ENCODE data around the gene TRPM2. TPM values are rescaled to one million over a fixed set of nuclear protein-coding genes. Genes with fewer than 3 reads are reported as not detected.
"Not testable (repeated sequence)": the region's sequence is repeated elsewhere in the genome, so short reads cannot be mapped to it uniquely, and the experiment has no call there.

Gene TRPM2
- total RNA-seq, 1 donor from 2014 or later = 1.4 TPM

DNA sequence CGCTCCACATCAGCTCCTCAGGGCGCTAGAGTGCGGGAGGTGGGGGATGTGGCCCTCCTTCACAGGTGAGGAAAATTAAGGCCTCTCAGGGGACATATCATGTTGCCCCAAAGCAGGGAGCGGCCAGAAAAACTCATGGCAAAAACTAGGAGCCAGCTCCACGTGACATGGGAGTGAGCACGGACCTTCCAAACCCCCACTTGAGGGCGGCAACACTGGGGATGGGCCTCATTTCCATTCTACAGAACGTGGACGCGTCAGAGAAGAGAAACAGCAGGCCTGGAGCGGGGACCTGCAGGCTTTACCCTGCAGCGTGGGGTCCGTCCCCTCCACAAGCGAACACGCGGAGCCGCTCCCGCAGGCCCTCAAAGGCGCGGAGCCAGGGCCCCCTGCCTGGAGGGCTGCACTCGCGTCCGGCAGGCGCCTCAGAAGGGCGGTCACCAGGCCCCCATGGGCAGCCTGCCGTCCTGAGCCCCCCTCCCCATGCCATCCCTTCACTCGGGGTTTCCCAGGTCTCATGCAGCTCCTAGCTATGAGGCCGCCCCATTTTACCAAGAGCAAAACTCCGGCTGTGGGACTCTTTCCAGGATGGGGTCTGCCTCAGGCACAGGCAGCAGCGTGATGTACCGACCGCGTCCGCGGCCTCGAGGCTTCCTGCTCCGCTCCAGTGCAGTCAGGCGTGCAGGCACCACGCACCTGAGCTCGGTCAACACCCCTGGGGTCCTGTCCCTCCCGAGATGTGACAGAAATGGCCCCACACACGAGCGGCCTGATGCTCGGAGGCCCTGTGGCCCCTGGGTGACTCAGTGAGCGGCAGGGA, 19.7 kb upstream of the TRPM2 start:
- DNase-seq (ENCODE audit: low spot score) (no peak), ATAC-seq (no peak)

DNA sequence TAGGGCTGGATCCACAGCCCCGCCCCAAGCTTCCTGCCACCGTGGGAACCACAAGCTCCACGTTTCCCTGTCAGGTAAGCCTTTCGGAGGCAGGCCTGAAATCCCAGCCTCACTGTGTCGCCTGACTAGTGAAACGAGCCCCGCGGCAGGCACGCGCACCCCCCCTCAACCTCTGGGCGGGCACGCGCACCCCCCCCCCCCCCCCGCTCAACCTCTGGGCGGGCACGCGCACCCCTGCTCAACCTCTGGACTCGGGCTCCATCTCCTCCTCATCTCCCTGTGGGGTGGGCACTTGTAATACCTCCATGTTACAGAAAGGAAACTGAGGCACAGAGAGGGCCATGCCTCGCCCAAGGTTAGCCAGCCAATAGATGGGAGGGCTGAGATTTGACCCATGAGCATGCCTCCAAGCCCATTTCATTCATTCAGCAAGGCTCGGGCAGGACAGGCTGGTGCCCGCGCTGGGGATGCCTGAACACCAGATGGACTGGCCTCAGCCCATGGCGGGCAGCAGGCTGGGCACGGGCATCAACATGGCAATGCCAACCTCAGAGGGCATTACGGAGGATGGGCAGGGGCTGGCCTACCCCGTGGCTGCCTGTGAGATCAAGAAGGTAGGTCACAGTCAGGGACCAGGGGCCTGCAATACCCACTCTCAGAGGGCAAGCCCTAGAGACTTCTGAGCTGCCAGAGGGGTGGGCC, 18.9 kb upstream of the TRPM2 start:
- ATAC-seq (no peak), DNase-seq (ENCODE audit: low spot score) (no peak)

DNA sequence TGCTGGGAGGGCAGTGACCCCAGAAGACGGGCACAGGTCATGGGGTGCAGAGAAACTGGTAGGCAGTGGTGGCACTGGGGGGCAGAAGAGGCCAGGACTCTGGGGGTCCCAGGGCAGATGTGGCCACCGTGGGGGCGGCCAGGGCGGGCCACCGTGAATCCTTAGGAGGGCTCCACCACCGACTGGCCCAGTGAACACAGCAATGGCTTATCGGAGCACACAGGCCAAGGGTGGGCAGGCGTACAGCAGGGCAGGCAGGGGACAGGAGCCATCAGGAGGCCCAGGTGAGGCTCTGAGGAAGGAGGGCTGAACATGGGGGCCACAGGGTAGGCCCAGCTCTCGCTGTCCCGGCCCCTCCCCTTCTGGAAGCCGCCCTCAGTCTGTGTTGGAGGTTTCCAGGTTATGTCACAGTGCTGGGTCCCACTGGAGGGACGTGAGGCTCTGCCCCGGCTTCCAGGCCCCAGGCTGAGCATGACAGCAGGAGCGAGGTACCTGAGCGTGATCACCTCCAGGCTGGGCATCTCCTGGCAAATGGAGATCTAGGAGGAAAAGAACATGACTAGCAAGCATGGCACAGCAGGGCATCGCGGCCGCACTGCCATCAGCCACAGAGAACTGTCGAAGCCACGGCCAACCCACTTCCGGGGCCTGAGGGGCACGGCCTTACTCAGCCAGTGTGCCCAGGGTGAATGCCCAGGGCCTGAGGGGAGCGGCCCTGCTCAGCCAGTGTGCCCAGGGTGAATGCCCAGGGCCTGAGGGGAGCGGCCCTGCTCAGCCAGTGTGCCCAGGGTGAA, 18.0 kb upstream of the TRPM2 start:
- no peak for ATAC-seq
- no peak for DNase-seq (ENCODE audit: low spot score)

DNA sequence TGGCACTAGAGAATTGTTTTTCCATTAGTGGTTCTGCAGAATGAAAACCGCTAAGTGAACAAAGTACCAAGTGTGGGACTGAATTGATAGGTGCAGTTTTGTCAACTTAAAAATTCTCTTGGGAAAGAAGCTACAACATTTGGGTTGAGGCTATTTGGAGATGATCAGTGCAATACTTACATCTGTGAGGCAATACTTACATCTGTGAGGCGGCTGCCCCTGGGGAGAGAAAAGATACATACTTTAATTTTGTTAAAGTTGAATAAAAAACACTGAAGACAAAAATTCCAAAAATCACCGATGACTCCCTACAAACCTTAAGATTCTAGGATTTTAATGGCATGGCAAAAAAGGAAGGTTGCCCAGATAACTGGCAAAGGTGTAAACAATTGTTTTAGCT, 16.0 kb upstream of the TRPM2 start:
- no peak for DNase-seq (ENCODE audit: low spot score)
- ATAC-seq = no peak

DNA sequence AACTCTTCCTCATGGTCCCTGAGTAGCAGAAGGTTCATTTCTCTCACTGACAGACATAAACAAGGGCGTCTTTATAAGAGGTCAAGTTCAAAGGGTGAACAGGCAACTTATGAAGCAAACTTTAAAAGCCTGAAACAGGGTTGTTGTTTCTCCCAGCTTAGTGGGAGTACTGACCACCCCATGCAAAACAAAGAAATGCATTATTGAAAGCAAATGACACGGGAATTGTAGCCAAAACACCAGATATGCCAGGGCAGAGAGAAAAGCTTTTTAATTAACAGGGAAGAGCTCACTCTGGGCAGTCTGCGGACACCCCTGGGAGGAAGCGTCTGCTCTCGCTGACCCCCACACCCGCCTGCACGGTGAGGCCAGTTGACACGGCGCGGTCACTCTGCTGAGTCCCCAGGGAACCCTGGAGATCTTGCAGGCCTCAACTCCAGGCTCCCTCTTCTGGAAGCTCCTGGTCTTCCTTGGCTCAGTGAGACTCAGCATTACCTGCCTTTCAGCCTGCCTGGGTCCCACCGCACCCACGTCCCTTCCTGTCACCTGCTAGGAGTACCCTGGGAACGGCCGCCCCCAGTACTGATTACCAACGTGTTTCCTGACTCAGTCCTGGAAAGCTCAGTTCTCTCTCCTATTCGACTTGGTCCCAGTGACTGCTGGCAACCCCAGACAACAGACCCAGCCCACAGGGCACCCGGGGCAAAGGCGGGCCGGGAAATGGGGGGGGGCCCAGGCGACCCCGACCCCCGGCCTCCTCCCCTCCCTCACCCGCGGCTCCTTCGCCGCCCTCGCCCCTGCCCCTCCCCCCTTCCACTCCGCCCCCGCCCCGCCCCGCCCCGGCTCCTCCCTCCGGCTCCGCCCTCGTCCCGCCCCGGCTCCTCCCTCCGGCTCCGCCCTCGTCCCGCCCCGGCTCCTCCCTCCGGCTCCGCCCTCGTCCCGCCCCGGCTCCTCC, 15.2 kb upstream of the TRPM2 start:
- peak; percentile 53 for ATAC-seq
- peak; percentile 75 for DNase-seq (ENCODE audit: low spot score)

DNA sequence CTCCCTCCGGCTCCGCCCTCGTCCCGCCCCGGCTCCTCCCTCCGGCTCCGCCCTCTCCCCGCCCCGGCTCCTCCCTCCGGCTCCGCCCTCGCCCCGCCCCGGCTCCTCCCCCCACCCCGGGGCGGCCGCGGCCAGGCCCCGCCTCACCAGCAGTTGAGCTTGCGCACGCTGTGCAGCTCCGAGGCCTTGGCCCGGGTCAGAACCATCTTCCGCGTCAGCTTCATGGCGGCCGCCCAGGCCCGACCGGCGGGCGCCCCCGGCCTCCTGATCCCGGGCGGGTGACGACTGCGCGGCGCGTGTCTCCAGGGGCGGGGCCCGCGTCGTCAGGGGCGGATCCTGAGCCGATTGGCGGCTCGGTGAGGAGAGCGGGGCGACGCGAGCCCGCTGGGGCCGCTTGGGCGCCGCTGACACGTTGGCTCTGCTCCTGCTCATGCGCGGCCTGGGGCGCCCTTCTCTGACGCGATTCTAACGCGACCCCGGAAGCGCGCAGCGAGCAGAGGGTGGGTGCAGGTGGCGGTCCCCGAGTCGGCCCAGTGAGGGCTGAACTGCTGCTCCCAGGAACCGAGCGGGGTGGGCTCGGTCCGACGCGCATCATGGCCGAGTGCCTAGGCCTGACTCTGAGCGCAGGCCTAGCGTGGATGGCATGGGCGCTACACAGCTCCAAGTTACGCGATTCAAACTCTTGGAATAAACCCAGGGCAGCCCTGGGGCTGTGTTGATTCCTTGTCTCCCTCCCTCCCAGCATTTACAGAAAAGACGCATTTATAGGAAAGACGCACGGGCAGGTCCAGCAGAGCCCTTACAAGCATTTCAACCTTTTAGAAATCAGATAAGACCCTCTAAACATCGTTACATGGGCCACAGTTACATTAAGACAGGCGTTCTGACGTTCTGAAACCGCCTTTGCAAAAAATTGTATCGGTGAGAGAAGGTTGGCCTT, 14.2 kb upstream of the TRPM2 start, which contains the start of gene CFAP410:
Gene CFAP410 (minus strand): TSS at position 420 of the 940 bp plus-strand sequence. CDS start 196 bp downstream, at position 224.
- ATAC-seq = peak; percentile 87
- peak; percentile 97 for DNase-seq (ENCODE audit: low spot score)

DNA sequence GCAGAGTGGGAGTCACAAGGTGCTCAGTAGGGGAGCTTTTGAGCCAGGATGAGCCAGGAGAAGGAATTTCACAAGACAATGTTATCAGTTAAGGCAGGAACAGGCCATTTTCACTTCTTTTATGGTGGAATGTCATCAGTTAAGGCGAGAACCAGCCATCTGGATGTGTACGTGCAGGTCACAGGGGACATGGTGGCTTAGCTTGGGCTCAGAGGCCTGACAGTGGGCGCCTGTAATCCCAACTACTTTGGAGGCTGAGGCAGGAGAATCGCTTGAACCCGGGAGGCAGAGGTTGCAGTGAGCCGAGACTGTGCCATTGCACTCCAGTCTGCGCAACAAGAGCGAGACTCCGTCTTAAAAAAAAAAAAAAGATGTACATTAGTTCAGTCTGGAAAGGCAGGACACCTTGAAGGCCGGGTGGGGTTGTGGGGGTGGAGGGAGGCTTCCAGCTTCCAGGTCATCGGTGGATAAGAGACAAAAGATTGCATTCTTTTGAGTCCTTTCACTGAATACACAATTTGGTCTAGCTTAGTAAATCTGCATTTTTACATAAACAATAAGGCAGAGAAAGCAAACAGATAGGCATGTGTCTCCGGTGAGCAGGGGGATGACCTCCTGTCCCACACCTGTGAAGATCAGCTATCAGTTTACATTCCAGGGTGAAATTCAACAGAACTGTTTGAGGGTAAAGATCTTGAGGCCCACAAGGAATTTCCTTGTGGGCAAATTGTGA, 11.5 kb upstream of the TRPM2 start:
- ATAC-seq; DNase-seq (ENCODE audit: low spot score): not testable (repeated sequence)

DNA sequence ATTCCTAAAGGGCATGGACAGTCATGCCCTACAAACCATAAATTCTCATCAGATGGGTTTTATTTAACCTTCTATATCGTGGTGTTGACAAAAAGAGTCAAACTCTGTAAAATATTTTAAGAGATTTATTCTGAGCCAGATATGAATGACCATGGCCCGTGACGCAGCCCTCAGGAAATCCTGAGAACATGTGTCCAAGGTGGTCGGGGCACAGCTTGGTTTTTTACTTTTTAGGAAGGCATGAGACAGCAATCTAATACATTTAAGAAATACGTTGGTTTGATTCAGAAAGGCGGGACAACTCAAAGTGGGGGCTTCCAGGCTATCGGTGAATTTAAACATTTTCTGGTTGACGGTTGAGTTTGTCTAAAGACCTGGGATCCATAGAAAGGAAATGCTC, 10.4 kb upstream of the TRPM2 start:
- DNase-seq (ENCODE audit: low spot score); ATAC-seq: not testable (repeated sequence)

DNA sequence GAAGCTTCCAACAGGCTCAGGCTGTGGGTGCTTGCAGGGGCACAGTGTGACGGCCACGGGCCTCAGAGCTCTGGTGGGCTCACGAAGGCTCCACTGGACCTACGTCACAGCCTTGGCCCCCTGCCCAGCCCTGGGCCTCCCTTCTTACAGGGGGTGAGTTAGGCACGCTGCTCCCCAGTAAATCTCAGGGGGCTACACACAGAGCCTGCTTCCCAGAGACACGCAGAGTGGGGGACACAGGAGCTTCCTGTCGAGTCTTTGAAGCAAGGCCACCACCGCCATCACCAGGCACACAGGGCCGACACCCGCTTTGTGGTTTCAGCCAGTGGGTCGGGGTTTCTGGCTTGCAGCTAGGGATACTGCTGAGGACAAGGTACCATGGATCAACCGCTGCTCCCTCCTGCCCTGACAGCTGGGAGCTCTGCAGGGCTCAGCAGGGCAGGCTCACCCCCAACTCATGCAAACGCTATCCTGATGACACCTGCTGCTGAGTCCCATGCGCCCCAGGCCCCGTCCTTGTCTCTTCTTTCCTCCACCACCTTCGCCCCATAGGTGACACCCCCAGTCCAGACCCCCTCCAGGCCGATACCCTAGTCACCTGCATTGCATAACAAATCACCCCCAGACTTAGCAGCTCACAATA, 8.8 kb upstream of the TRPM2 start:
- no peak for ATAC-seq
- DNase-seq (ENCODE audit: low spot score) = no peak

DNA sequence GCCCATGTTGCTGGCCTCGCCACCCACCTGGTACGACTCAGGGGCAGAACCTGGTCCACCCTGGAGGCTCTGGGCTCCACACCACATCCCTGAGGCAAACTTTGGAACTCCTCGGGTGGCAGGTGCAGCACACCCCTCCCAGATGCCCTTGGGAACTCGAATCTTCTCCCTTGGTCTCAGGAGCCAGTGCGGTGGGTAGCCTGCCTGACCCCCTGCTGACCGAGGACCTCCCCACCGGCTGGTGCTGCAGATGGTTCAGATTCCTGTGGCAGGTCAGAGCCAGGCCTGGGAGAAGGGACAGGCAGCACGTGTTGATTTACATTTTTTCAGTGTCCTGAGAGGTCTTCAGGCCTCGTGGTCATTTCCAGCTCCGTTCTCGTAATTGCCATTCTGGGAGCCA, 7.9 kb upstream of the TRPM2 start:
- DNase-seq (ENCODE audit: low spot score) = no peak
- no peak for ATAC-seq

DNA sequence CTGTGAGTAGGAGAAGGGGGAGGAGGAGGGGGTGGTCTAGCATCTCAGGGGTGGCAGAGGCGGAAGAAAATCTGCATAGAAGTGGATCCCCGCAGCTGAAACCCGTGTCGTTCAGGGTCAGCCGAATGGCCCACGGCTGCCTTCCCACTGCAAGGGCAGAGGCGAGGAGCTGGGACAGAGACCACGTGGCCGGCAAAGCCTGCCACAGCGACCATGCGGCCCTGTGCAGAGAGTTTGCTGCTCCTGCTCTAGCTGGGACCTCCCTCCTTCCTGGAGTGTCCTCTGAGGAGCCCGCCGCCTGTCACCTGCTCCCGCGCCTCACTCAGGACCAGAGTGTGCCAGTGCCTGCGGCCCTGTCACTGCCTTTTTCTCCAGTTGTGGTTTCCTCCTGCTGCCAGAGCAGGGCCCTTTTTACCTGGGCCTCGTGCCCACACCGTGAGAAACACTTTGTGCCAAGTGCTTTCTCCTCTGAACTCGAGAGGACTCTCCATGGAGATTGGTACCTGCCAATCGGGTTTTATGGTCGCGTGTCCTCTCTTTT, 5.4 kb upstream of the TRPM2 start:
- no peak for DNase-seq (ENCODE audit: low spot score)
- no peak for ATAC-seq

DNA sequence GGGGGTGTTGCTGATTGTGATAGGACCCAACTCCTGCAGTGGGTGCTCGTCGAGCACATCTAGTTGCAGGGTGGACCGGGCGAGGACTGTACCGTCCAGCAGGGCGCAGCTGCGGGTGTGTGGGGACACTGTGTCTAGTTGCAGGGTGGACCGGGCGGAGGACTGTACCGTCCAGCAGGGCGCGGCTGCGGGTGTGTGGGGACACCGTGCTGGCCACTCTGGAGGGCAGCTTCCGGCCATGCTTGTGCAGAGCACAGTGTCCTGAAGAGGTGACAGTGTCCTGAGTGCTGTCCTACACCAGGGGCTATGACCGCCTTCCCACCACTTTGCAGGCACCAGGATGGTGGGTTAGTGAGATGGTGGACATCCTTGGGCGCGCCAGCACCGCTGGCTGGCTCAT, 4.6 kb upstream of the TRPM2 start:
- ATAC-seq (no peak), DNase-seq (ENCODE audit: low spot score) (no peak)

DNA sequence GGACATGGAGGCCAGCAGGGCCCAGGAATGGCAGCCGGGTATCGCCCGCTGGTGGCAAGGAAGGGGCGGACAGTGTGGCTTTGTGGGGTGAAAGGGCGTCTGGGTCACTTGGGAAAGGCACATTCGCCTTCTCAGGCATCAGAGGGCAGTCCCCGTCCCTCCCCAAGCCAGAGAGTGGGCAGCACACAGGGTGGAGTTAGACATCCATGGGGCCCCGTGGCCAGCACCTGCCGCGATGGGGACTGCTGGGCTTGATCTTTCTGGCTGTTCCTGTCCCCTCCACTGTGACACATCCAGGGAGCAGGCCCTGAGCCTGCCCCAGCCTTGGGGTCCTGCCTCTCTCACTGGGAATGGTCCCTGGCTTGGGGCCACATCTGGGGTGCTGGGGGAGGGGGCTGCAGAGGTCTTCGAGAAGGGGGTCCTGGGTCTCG, 4.0 kb upstream of the TRPM2 start:
- no peak for DNase-seq (ENCODE audit: low spot score)
- ATAC-seq = no peak

DNA sequence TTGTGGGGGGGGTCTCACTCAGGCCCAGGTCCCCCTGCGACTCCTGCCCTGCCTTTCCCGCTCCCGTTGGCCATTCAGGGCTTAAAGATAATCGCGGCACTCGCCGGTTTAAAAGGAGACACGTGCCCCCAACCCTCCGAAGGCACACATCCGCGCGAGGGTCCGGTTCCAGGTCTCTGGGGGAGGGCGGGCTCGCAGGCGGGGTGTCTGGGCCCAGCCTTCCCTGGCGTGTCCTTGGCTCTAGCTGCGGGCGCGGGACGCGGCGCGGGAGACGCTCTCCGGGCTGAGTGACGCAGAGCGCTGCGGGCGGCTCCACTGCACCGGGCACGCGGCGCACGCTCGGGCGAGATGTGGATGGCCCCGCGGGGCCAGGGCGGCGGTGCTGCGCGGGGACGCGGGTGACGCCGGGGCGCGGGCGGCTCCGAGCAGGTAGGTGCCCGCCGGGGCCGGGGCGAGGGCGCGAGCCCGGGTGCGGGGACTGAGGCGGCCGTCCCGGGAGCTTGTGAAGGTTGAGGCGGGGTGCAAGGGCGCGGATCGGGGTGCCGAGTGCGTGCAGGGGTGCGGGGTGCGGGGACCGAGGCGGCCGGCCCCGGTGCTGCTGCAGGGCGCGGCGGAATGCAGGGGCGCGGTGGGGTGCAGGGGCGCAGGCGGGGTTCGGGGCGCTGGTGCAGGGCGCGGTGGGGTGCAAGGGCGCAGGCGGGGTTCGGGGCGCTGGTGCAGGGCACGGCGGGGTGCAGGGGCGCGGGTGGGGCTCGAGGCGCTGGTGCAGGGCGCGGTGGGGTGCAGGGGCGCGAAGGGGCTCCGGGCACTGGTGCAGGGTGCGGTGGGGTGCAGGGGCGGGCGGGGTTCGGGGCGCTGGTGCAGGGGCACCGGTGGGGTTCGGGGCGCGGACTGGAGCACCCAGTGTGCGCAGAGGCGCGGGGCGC, 3.3 kb upstream of the TRPM2 start:
- DNase-seq (ENCODE audit: low spot score) (no peak), ATAC-seq (no peak)

DNA sequence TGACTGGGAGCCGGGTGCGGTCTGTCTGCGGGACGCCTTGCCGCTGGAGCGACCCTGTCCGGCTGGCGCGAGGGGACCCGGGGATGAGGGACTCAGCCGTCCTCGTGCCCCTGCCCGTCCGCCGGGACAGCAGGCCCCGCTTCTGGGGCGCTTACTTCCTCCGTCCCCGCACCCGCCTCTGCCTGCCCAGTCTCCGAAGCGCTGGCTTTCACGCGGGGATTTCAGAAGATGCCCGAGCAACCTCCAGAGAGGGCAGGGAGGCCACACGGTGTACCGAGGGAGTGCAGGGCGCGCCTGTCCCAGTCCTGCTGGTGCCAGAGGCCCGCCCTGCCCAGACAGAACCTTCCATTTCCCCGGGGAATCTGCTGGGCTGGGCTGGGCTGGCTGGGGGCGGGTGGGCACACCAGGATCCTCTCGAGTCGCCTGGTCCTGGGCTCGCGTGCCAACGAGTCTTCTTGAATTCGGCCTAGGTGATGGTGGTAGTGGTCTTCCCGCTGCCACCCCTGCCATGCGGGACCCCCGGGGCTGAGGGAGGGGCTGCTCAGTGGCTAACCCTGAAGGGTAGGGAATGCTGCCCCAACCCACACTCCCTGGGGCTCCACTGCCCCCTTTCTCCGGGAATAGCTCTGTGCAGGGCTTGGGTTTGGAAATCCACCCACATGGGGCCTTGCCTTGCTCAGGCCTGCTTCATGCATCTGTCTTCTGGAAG, 2.5 kb upstream of the TRPM2 start:
- DNase-seq (ENCODE audit: low spot score) (no peak), ATAC-seq (no peak)

Measured in left lobe of liver (tissue), 2 donors.